LNCAP (cell line): Measurements from ENCODE around the gene CRTC1.

Source experiments
- TF ChIP-seq, protein P1 (sequence below): fragments of 450-650 bp; IDR thresholded peaks from 2 replicates; pipeline ENCODE4 v1.5.1; 2017; ENCODE audit warnings: mild to moderate bottlenecking

The CRTC1 gene

DNA sequence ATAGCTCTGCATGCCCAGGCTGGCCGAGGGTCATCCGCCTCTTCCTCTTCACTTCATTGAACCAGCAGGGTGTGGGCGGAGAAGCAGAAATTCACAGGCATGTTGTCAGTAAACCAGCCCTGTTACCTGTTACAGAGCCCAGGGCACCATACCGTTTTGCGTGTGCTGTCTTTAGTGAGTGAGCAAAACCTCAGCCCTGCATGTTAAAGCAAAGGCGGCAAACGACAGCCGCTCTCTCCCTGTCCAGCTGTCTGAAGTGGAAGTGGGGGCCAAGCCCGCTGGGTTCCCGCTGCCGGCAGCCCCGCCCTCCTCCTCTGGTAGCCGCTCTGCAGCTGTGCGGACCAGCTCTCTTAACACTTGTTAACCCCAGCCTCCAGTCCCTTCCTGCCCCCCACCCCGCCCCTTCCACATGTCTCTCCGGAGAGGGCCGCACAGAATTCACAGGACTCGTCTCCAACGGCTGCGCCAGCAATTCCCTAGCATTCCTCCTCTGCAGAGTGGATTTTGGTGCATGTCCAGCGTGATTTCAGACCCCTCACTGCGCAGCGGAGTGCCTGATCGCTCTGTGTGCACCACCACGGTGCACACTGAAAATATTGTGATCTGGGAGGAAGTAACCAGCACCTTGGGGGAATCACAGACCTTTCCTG lies 34.0 kb upstream of the CRTC1 start:
- TF ChIP-seq, protein P1, sequence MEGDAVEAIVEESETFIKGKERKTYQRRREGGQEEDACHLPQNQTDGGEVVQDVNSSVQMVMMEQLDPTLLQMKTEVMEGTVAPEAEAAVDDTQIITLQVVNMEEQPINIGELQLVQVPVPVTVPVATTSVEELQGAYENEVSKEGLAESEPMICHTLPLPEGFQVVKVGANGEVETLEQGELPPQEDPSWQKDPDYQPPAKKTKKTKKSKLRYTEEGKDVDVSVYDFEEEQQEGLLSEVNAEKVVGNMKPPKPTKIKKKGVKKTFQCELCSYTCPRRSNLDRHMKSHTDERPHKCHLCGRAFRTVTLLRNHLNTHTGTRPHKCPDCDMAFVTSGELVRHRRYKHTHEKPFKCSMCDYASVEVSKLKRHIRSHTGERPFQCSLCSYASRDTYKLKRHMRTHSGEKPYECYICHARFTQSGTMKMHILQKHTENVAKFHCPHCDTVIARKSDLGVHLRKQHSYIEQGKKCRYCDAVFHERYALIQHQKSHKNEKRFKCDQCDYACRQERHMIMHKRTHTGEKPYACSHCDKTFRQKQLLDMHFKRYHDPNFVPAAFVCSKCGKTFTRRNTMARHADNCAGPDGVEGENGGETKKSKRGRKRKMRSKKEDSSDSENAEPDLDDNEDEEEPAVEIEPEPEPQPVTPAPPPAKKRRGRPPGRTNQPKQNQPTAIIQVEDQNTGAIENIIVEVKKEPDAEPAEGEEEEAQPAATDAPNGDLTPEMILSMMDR = no peak

DNA sequence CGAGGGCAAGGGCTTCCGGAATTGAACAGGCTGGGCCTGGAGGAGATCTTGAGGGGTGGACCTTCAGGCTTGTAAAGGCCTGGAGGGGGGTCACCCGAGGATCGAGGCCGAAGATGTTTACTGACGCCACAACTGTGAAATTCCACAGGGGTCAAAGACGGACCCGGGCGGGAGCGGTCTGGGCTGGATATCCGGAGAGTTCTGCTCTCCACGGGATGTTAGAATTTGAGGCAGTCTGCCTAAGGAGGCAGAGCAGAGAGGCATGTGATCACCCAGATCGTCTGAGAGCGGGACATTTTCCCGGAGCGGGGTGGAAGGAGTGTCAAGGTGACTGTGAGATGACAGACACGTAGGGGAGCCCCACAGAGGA lies 33.5 kb upstream of the CRTC1 start:
- TF ChIP-seq, protein P1 = no peak

DNA sequence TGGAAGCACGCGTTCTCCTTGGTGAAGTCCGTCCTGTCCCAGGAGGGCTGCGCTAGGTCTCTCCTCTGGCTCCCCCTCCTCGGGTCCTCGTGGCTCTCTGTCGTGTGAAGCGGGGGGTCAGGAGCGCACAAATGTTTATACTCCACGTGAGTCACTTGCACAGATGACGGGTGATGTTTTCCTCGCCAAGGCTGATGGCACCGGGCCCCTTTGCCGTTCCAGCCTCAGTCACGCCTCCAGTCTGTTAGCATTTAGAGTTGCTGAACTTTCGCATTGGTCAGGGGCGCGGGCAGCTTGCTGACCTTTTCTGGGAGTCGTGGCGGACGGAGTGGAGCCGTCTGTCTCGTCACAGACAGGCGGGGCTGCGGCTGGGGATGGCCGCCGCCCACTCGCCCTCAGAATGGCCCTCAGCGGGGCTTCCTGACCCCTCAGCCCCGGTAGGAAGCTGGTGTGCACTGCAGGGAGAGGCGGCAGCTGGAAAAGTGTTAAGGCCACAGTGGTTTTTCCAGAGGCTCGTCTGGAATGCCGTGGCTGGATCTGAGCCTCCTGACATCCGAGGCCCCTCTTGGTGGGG lies 32.9 kb upstream of the CRTC1 start:
- TF ChIP-seq, protein P1 = no peak

DNA sequence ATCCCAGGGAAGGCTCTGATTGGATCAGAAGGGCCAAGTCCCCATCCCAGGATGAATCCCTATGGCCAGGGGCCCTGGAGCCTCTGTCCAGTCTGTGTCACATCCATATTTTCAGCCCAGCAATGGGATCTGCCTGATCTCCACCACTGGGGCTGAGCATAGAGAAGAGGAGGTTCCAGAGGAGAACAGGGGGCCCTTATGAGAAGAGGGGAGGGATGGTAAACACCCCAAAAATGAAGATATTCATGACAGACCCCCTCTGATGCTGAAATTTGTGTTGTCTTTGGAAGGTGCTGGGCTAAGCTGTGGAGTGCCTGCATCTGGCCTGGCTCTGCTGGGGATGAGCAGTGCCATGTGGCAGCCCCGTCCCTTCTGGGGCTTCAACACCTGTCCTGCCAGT lies 32.2 kb upstream of the CRTC1 start:
- TF ChIP-seq, protein P1 = no peak

DNA sequence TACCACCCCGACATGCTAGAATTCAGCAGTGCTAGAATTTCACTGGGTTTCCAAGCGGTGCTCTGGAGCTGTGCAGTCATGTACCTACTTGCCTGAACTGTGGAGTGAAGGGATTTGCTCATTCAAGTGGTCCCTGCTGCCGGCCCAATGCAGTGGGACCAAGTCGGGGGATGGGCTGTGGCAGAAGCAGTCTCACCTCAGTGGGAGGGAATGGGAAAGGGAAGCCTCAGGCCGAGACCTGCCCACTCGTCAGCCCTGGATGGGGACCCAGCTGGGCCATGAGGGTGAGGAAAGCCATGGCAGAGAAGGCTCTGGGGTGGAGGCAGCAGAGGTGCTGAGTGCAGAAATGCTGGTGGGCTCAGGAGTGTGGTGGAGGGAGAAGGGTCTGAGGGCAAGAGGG lies 31.7 kb upstream of the CRTC1 start:
- TF ChIP-seq, protein P1 = no peak

DNA sequence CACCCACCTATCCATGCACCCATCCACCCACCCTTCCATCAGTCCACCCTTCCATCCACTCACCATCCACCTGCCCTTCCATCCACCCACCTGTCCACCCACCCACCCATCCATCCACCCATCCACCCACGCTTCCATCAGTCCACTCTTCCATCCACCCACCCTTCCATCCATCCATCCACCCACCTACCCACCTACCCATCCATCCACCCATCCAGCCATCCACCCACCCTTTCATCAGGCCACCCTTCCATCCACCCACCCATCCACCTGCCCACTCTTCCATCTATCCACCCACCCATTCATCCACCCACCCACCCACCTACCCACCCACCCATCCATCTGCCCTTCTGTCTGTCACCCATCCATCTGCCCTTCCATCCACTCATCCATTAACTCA lies 29.6 kb upstream of the CRTC1 start:
- TF ChIP-seq, protein P1 = no peak

DNA sequence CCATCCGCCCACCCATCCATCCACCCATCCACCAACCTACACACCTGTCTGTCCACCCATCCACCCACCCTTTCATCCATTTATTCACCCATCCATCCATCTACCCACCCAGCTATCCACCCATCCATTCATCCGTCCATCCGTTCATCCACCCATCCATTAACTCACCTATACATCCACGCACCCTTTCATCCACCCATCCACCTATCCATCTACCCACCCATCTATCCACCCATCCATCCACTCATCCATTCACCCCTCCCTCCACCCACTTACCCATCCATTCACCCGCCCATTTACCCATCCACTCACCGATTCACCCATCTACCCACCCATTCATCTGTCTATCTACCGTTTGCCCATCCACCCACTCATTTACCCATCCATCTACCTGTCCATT lies 29.0 kb upstream of the CRTC1 start:
- TF ChIP-seq, protein P1 = no peak
